Activated CD4-positive, alpha-beta T cell treated with anti-CD3 and anti-CD28 coated beads, Interleukin-2, amount 10 ng/mL, durations not matched to agents 24 days and 14 days (primary cell): ENCODE data around the gene DTYMK. TPM values are rescaled to one million over a fixed set of nuclear protein-coding genes. Genes with fewer than 3 reads are reported as not detected.
A peak's percentile ranks its signal among the peaks of the same experiment; 100 is the strongest.
"Not testable (repeated sequence)": the region's sequence is repeated elsewhere in the genome, so short reads cannot be mapped to it uniquely, and the experiment has no call there.

Experiments
- DNase-seq: peaks from one replicate; pipeline ENCODE4 v3.0.0; 2022
- H3K27ac Mint-ChIP-seq: one replicate; pipeline ENCODE4 v1.8.0; 2022; ENCODE audit warnings: mild to moderate bottlenecking, mixed read lengths
- H3K27me3 Mint-ChIP-seq: one replicate; pipeline ENCODE4 v1.8.0; 2022; ENCODE audit warnings: mixed read lengths
- H3K36me3 Mint-ChIP-seq: one replicate; pipeline ENCODE4 v1.8.0; 2022; ENCODE audit warnings: low read depth, mild to moderate bottlenecking, mixed read lengths
- H3K4me1 Mint-ChIP-seq: one replicate; pipeline ENCODE4 v1.8.0; 2021; ENCODE audit warnings: mixed read lengths
- H3K4me3 Mint-ChIP-seq: one replicate; pipeline ENCODE4 v1.8.0; 2022; ENCODE audit warnings: mild to moderate bottlenecking, moderate library complexity, mixed read lengths
- H3K9me3 Mint-ChIP-seq: one replicate; pipeline ENCODE4 v1.8.0; 2021; ENCODE audit warnings: mixed read lengths
- intact Hi-C: fragments of 100-400 bp; cut with micrococcal nuclease; formaldehyde crosslinking; loops from one replicate; pipeline ENCODE4 v1.15.1; 2023
- total RNA-seq: library from RNA; stranded (reverse); gene quantifications from 2 replicates; pipeline ENCODE4 v1.2.3, GENCODE V29; 2022

DTYMK gene, protein sequence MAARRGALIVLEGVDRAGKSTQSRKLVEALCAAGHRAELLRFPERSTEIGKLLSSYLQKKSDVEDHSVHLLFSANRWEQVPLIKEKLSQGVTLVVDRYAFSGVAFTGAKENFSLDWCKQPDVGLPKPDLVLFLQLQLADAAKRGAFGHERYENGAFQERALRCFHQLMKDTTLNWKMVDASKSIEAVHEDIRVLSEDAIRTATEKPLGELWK
- total RNA-seq, result 110 and 111 TPM in 2 replicates

DNA sequence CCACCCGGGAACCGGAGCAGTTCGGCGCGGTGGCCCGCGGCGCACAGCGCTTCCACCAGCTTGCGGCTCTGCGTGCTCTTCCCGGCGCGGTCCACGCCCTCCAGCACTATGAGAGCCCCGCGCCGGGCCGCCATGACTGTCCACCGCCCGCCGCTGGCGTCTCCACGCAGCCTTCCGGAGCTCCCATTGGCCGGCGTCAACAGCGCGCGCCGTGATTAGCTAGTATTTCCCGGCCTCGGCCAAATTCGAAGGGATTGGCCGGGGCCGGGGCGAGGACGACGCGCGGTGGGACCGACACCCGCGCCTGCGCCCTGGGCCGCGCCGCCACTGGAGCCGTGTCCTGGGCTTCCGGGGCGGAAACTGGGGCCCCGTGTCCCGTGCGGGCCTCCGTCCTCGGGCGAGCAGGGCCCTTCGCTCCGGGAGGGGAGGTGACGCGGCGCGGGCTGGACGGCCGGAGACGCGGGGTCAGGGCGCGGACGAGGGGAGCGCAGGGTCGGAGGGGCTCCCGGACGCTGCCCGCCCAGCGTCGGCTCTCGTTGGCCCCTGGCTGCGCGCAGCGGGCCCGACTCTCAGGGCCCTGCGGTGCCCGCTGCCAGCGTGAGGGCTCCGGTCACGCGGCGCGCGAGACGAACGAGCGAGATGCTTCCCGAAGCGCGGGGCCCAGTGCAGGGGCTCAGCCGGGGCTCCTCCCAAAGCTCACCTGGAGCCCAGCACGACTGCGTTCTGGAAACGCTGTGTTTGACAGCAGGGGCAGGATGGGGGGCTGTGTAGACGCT, at the start of gene DTYMK:
DTYMK (minus strand) TSS at position 166 of the 776 bp plus-strand sequence; CDS start at position 134, 32 bp downstream.
- peak within 1 kb of the TSS; percentile 90 for H3K4me3 Mint-ChIP-seq
- H3K36me3 Mint-ChIP-seq, result peaks cover 36% of the 10 kb centered on the region
- no peaks in the 10 kb centered on the region for H3K27me3 Mint-ChIP-seq
- peaks cover 21% of the 10 kb centered on the region for H3K4me1 Mint-ChIP-seq
- DNase-seq, result peak; percentile 99
- H3K27ac Mint-ChIP-seq, result peak within 1 kb of the TSS; percentile 98
- intact Hi-C loops, result loop anchor here (1.0 to 5.0 kb wide), 8 partner anchors 15 to 372 kb away; partner anchors contain the start of genes ATG4B, FARP2, HDLBP and ING5
- H3K9me3 Mint-ChIP-seq, result no peaks in the 10 kb centered on the region

DNA sequence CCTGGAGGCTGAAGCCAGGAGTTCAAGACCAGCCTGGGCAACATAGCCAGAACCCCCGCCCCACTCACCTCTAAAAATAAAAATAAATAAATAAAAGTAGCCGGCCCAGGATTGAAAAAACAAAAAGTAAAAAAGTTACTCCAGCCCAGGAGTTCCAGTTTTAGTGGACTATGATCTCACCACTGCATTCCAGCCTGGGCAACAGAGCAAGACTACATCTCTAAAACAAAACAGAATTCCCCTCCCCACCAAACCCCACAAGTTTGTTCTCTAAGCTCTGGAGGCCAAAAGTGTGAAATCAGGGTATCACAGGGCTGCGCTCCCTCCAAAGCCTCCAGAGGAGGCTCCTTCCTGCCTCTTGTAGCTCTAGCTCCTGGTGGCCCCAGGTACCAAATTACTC, 49.5 kb upstream of the DTYMK start:
- Mint-ChIP-seq H3K4me3 (peak overlapping the region; percentile 83), H3K4me1 (peaks cover 36% of the 10 kb centered on the region), H3K36me3 (peaks cover 13% of the 10 kb centered on the region), H3K27me3 (no peaks in the 10 kb centered on the region), H3K27ac (peak overlapping the region; percentile 73), H3K9me3 (no peaks in the 10 kb centered on the region)
- DNase-seq, result no peak
- intact Hi-C loops, result no loop called here

DNA sequence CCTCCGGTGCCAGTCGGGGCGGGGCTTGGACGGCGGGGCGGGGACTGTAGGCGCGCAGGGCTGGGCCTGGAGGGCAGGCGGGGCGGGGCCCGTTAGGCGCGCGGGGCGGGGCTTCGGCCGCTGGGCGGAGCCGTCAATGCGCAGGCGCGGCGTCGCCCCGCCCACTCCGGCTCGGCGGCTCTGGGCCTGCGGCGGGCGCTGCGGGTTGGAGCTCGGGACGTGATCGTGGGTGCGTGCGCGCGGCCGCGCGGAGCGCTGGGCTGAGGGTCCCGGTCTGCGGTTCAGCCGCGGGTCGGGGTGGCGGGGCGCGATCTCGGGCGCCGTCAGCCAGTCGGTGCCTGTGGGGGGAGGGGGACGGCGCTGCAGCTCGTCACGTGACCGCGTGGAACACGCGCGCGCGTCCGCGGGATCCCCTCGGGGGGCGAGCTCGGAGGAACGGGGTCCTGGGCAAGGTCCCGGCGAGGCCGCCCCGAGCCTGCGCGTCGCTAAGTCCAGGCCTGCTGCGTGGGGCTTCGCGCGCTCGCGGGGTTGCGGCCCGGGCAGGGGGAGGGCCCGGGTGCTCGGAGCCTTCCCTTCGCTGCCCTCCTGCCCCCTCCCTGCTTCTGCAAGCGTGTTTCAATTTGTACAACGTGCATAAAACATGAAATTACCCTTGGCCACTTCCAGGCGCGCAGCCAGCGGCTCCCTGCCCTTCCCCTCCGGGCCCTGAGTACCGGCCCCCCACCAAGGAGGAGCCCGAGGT, 48.0 kb upstream of the DTYMK start, which contains the start of gene D2HGDH:
D2HGDH (plus strand) TSS at position 164 of the 742 bp plus-strand sequence. CDS start 595 bp downstream, outside the sequence.
- Mint-ChIP-seq H3K4me1 (peaks cover 42% of the 10 kb centered on the region), H3K36me3 (peaks cover 11% of the 10 kb centered on the region), H3K9me3 (no peaks in the 10 kb centered on the region), H3K4me3 (peak within 1 kb of the TSS; percentile 83), H3K27me3 (no peaks in the 10 kb centered on the region), H3K27ac (peak within 1 kb of the TSS; percentile 65)
- intact Hi-C loops, result loop anchor here (1.0 to 5.0 kb wide), 6 partner anchors 32 to 147 kb away; partner anchors contain the start of genes ATG4B, DTYMK, ING5 and THAP4
- peak; percentile 98 for DNase-seq

DNA sequence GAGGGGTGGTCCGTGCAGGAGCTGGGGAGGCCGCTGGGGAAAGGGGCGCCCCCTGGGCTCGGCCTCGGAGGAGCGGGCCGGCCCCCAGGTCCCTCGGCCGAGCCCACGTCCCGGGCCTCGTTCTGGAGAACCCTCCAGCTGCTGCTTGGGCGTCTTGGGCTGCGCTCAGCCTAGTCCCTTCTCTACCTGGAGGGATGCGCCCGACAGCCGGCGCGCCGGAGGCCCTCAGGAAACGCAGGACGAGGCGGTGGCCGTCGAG, 47.5 kb upstream of the DTYMK start:
- no peak overlapping the region for H3K27ac Mint-ChIP-seq
- intact Hi-C loops, result loop anchor here (1.0 to 5.0 kb wide), 4 partner anchors 32 to 147 kb away; partner anchors contain the start of genes ATG4B, ING5 and THAP4
- no peaks in the 10 kb centered on the region for H3K9me3 Mint-ChIP-seq
- H3K36me3 Mint-ChIP-seq, result peaks cover 11% of the 10 kb centered on the region
- H3K4me1 Mint-ChIP-seq, result peaks cover 38% of the 10 kb centered on the region
- H3K27me3 Mint-ChIP-seq, result no peaks in the 10 kb centered on the region
- no peak for DNase-seq
- peak overlapping the region; percentile 49 for H3K4me3 Mint-ChIP-seq

DNA sequence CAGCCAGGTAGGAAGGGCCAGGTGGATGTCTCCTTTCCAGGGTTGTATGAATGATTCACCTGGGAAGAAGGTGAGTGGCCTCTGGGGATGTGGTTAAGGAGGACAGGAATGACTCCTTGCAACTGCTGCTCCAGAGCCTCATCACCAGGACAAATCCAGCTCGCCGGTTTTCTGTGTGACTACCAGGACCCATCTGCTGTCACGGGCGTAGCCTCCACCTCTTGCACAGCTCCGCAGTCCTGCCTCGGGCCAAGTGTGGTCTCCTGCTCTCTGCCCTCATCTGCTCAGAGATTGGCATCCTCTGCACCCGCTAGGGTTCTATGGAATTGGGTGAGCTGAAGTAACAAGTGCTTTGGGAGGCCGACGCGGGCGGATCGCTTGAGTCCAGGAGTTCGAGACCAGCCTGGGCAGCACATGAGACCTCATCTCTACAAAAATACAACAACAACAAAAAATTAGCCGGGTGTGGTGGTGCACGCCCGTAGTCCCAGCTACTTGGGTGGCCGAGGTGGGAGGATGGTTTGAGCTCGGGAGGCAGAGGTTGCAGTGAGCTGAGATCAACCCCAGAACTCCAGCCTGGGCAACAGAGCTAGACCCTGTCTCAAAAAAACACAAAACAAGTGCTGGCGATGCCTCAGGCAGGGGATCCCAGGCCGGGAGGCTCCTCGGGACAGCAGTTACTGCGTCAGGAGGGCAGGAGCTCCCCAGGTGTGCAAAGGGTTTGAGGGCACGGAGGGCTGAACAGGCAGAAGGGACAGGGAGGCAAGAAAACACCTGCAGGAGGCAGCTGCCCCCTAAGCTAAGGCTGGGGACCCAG, 47.0 kb upstream of the DTYMK start:
- intact Hi-C loops, result loop anchor here (1.0 to 5.0 kb wide), 4 partner anchors 31 to 148 kb away; partner anchors contain the start of genes ATG4B, ING5 and THAP4
- no peak for DNase-seq
- Mint-ChIP-seq H3K4me1 (peaks cover 36% of the 10 kb centered on the region), H3K27ac (peak overlapping the region; percentile 56), H3K36me3 (peaks cover 8% of the 10 kb centered on the region), H3K9me3 (no peaks in the 10 kb centered on the region), H3K27me3 (no peaks in the 10 kb centered on the region), H3K4me3 (peak overlapping the region; percentile 55)

DNA sequence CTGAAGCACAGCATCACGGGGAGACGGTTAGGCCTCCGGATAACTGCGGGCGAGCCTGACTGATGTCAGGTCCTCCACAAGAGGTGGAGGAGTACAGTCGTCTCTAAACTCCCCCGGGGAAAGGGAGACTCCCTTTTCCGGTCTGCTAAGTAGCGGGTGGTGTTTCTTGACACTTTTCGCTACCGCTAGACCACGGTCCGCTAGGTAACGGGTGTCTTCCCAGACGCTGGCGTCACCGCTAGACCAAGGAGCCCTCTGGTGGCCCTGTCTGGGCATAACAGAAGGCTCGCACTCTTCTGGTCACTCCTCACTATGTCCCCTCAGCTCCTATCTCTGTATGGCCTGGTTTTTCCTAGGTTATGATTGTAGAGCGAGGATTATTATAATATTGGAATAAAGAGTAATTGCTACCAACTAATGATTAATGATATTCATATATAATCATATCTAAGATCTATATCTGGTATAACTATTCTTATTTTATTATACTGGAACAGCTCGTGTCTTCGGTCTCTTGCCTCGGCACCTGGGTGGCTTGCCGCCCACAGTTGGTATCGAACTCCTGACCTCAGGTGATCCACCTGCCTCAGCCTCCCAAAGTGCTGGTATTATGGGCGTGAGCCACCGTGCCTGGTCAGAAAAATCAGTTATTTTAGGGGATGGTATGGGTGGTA, 46.0 kb upstream of the DTYMK start:
- H3K9me3 Mint-ChIP-seq, H3K36me3 Mint-ChIP-seq, H3K27me3 Mint-ChIP-seq: not testable (repeated sequence)
- Mint-ChIP-seq H3K4me1 (peaks cover 34% of the 10 kb centered on the region), H3K4me3 (peak overlapping the region; percentile 26), H3K27ac (peak overlapping the region; percentile 59)
- DNase-seq, result peak; percentile 91
- intact Hi-C loops, result loop anchor here (1.0 to 5.0 kb wide), 2 partner anchors 130 to 146 kb away; no protein-coding TSS in a partner anchor

DNA sequence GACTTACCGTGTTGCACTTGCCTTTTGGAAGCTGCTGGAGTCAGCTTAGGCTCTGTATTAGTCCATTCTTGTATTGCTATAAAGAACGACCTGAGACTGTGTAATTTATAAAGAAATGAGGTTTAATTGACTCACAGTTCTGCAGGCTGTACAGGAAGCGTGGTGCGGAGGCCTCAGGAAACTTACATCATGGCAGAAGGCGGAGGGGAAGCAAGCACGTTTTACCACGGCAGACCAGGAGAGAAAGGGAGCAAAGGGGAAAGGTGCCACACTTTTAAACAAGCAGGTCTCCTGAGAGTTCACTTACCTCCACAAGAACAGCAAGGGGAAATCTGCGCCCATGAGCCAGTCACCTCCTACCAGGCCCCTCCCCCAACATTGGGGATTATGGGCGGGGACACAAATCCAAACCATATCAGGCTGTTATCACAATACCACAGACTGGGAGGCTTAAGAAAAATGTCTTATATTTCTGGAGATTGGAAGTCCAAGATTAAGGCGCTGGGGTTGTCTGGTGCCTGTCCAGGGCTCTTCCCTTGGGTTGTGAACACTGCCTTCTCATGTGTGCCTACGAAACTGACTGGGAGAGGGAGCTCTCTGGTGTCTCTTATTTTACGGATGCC, 44.2 kb upstream of the DTYMK start:
- intact Hi-C loops, result loop anchor here (5.0 kb wide), 1 partner anchor 132 kb away; no protein-coding TSS in a partner anchor
- Mint-ChIP-seq H3K27me3 (no peaks in the 10 kb centered on the region), H3K36me3 (peaks cover 4% of the 10 kb centered on the region), H3K4me1 (peaks cover 30% of the 10 kb centered on the region), H3K9me3 (no peaks in the 10 kb centered on the region), H3K27ac (peak overlapping the region; percentile 69), H3K4me3 (peak overlapping the region; percentile 1)
- no peak for DNase-seq

DNA sequence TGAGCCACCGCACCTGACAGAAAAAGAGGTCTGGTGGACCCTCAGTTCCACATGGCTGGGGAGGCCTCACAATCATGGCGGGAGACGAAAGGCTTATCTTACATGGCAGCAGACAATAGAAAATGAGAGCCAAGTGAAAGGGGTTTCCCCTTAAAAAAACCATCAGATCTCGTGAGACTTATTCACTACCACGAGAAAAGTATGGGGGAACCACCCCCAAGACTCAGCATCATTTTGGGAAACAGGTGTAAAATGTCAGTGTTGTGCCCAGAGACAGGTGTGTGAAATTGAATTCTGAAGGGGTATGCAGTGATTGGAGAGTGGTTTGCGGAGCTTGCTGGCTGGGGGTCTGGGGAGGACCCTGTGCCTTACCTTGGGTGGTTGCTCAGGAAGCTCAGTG, 43.3 kb upstream of the DTYMK start:
- Mint-ChIP-seq H3K4me1 (peaks cover 30% of the 10 kb centered on the region), H3K27ac (no peak overlapping the region), H3K27me3 (no peaks in the 10 kb centered on the region), H3K36me3 (peaks cover 5% of the 10 kb centered on the region), H3K9me3 (no peaks in the 10 kb centered on the region), H3K4me3 (no peak overlapping the region)
- no peak for DNase-seq
- intact Hi-C loops, result loop anchor here (5.0 kb wide), 1 partner anchor 132 kb away; no protein-coding TSS in a partner anchor

DNA sequence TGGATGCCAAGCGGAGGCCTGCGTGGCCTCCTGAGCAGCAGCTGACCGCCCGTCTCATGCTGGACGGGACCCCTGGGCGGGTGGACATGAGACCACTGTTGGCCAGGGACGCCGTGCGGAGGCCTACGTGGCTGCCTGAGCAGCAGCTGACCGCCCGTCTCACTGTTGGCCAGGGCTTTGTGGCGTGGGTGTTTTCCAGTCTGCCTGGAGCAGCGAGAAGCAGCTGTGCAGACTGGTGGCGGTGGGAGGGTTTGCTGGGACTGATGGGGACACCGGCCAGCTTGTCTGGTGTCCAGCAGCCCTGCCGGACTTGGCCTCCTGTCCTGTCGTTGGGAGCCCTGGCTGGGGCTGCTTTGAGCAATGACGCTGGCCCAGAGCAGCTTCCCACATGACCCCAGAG, 42.0 kb upstream of the DTYMK start:
- intact Hi-C loops, result no loop called here
- H3K4me3 Mint-ChIP-seq, result no peak overlapping the region
- DNase-seq, result no peak
- H3K9me3 Mint-ChIP-seq, result no peaks in the 10 kb centered on the region
- no peak overlapping the region for H3K27ac Mint-ChIP-seq
- peaks cover 28% of the 10 kb centered on the region for H3K4me1 Mint-ChIP-seq
- no peaks in the 10 kb centered on the region for H3K27me3 Mint-ChIP-seq
- H3K36me3 Mint-ChIP-seq, result peaks cover 12% of the 10 kb centered on the region

DNA sequence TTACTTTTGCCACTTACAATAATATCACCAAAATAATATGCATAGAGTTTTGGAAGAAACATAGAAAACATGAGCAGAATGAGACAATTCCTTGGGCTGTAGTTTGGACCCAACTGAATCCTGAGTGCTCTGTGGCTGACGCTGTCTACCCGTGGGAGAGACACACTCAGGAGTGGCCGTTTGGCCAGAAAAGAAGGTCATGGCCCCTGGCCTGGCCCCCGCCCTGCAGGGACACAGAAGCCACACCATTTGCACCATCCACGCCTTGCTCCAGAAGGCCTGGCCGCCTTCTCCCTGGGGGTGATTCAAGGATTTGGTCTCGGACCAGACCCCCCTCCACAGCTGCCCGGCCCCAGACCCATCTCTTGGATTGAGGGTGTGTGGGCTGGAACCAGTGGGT, 41.4 kb upstream of the DTYMK start:
- Mint-ChIP-seq H3K4me1 (peaks cover 26% of the 10 kb centered on the region), H3K27ac (no peak overlapping the region), H3K27me3 (no peaks in the 10 kb centered on the region), H3K4me3 (no peak overlapping the region), H3K36me3 (peaks cover 18% of the 10 kb centered on the region), H3K9me3 (no peaks in the 10 kb centered on the region)
- no peak for DNase-seq
- intact Hi-C loops, result no loop called here

DNA sequence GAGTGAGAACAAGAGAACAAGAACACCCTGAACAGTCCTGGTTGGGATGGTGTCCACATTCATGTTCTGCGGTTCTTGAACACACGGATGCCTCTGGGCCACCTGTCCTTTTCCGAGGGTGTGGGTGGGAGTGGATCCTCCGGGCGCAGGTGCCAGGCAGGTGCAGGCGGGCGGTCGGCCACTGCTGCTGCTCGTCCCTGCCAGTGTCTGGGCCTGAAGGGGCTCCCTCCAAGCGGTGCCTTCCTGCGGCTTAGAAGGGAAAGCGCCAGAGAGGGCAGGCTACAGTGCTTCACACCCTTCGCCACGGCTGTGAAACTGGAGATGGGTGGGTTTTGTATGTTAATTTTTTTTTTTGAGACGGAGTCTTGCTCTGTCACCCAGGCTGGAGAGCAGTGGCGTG, 39.8 kb upstream of the DTYMK start:
- intact Hi-C loops, result no loop called here

More for the DNA sequence above, 39.8 kb upstream of the DTYMK start:
- Mint-ChIP-seq H3K27ac (no peak overlapping the region), H3K27me3 (no peaks in the 10 kb centered on the region), H3K4me1 (peaks cover 16% of the 10 kb centered on the region), H3K36me3 (peaks cover 32% of the 10 kb centered on the region), H3K4me3 (no peak overlapping the region), H3K9me3 (no peaks in the 10 kb centered on the region)
- DNase-seq, result no peak
